Measurements from ENCODE around the gene AFF2. TPM values are rescaled to one million over a fixed set of nuclear protein-coding genes. Genes with fewer than 3 reads are reported as not detected.

The AFF2 gene
- polyA plus RNA-seq, 1 donor, result 0.66 TPM

GRCh38 chrX:148536961-148537360, 36.5 kb downstream of the AFF2 start:
- DNase-seq (ENCODE audit: low read depth), result no peak

- DNase-seq (ENCODE audit: low read depth), result no peak
Measured at GRCh38 chrX:148537556-148538182, 37.3 kb downstream of the AFF2 start.

GRCh38 chrX:148538582-148538981, 38.2 kb downstream of the AFF2 start:
- DNase-seq (ENCODE audit: low read depth), result no peak

- DNase-seq (ENCODE audit: low read depth), result no peak
Measured at GRCh38 chrX:148540114-148540513, 39.7 kb downstream of the AFF2 start.

GRCh38 chrX:148540671-148541583, 40.5 kb downstream of the AFF2 start:
- no peak for DNase-seq (ENCODE audit: low read depth)

GRCh38 chrX:148541584-148541940, 41.1 kb downstream of the AFF2 start:
- DNase-seq (ENCODE audit: low read depth), result no peak

GRCh38 chrX:148542481-148543255, 42.3 kb downstream of the AFF2 start:
- DNase-seq (ENCODE audit: low read depth), result no peak

- DNase-seq (ENCODE audit: low read depth), result no peak
Measured at GRCh38 chrX:148552775-148553174, 52.4 kb downstream of the AFF2 start.

GRCh38 chrX:148555101-148555500, 54.7 kb downstream of the AFF2 start:
- no peak for DNase-seq (ENCODE audit: low read depth)

- DNase-seq (ENCODE audit: low read depth), result no peak
Measured at GRCh38 chrX:148555571-148556243, 55.3 kb downstream of the AFF2 start.

- no peak for DNase-seq (ENCODE audit: low read depth)
Measured at GRCh38 chrX:148556498-148556897, 56.1 kb downstream of the AFF2 start.

GRCh38 chrX:148562846-148563245, 62.4 kb downstream of the AFF2 start:
- DNase-seq (ENCODE audit: low read depth), result no peak

- no peak for DNase-seq (ENCODE audit: low read depth)
Measured at GRCh38 chrX:148567229-148567628, 66.8 kb downstream of the AFF2 start.

- DNase-seq (ENCODE audit: low read depth), result no peak
Measured at GRCh38 chrX:148567779-148568178, 67.4 kb downstream of the AFF2 start.

- DNase-seq (ENCODE audit: low read depth), result no peak
Measured at GRCh38 chrX:148568763-148569162, 68.3 kb downstream of the AFF2 start.

- no peak for DNase-seq (ENCODE audit: low read depth)
Measured at GRCh38 chrX:148572337-148572736, 71.9 kb downstream of the AFF2 start.

GRCh38 chrX:148573119-148573518, 72.7 kb downstream of the AFF2 start:
- no peak for DNase-seq (ENCODE audit: low read depth)

GRCh38 chrX:148574237-148574973, 74.0 kb downstream of the AFF2 start:
- no peak for DNase-seq (ENCODE audit: low read depth)

GRCh38 chrX:148576396-148576795, 76.0 kb downstream of the AFF2 start:
- no peak for DNase-seq (ENCODE audit: low read depth)

- no peak for DNase-seq (ENCODE audit: low read depth)
Measured at GRCh38 chrX:148577741-148578140, 77.3 kb downstream of the AFF2 start.

GRCh38 chrX:148580016-148580415, 79.6 kb downstream of the AFF2 start:
- no peak for DNase-seq (ENCODE audit: low read depth)

Measured in forelimb muscle (tissue), 1 donor.